Sciatic nerve (tissue), 1 donor: Measurements from ENCODE around the gene HIPK1. TPM values are rescaled to one million over a fixed set of nuclear protein-coding genes. Genes with fewer than 3 reads are reported as not detected.

Experiments
- total RNA-seq: library from RNA; stranded (reverse); fragmentation: NEBNext Ultra II Directional; extraction: Animal tissue kit (Norgen Biotek cat#: 25700); gene quantifications from one replicate; pipeline ENCODE4 v1.2.1, GENCODE V29; 2021
- donor health status: DM: no; HTN: no; CAD: no.

The HIPK1 gene
- total RNA-seq, 1 donor from 2014 or later: 91.2 TPM

Other genes with a start within 250 kb of the HIPK1 start
- gene PHTF1, start 169.8 kb upstream of the HIPK1 start, total RNA-seq: 12.3 TPM
- 22.3 TPM for gene RSBN1, start 116.8 kb upstream of the HIPK1 start, total RNA-seq
- gene PTPN22, start 57.6 kb upstream of the HIPK1 start, total RNA-seq: 4.1 TPM
- 0.85 TPM for gene BCL2L15, start 41.7 kb upstream of the HIPK1 start, total RNA-seq
- 21.2 TPM for gene AP4B1, start 24.5 kb upstream of the HIPK1 start, total RNA-seq
- 5.3 TPM for gene DCLRE1B, start 24.0 kb upstream of the HIPK1 start, total RNA-seq
- gene OLFML3, start 50.1 kb downstream of the HIPK1 start, total RNA-seq: 46.0 TPM
- gene SYT6, start 224.5 kb downstream of the HIPK1 start, total RNA-seq: 0.40 TPM